HK-2 (cell line): Measurements from ENCODE around the gene SSMEM1.
A peak's percentile ranks its signal among the peaks of the same experiment; 100 is the strongest.
"Not testable (repeated sequence)": the region's sequence is repeated elsewhere in the genome, so short reads cannot be mapped to it uniquely, and the experiment has no call there.

Experiments used
- DNase-seq: peaks from one replicate; pipeline ENCODE4 v3.0.0-alpha.2; 2018; ENCODE audit not compliant: unreplicated experiment

Gene SSMEM1, protein sequence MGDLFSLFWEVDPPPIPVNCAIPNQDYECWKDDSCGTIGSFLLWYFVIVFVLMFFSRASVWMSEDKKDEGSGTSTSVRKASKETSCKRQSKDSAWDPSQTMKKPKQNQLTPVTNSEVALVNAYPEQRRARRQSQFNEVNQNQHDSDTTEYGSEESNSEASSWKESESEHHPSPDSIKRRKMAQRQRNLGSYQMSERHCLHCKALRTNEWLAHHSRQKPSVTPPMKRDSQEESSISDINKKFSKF

DNA sequence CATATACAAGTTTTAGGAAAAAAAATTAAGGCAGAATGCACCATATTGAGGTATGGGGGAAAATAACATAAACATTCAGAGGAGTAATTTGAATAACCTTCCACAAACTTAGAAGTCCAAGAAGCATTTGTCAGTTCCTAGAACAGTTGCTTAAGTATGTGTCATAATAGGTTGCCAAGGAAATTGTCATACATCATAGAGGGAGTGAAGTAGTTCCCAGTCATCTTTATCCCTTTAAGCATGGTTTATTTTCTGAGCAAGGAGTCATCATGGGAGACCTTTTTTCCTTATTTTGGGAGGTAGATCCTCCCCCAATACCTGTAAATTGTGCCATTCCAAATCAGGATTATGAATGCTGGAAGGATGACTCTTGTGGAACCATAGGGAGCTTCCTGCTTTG is at the start of gene SSMEM1:
SSMEM1 (plus strand) TSS at position 219 of the 400 bp plus-strand sequence; CDS start at position 270, 51 bp downstream.
- DNase-seq = no peak

DNA sequence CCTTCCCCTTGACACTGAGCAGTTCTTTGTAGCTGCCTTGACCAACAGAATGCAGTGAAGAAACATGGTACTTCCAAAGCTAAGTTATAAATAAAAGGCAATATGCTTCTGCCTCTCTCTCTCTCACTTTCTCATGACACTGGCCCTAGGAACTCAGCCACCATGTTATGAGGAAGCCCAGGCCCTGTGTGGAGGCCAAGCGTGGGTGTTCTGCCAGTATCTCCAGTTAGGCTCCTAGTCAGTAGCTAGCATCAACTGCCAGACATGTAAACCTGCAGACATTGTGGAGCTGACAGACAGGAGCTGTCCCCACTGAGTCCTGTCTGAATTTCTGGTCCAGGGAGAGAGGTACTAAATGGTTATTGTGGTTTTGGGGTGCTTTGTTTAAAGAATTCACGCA is 47.6 kb upstream of the SSMEM1 start:
- DNase-seq = no peak

DNA sequence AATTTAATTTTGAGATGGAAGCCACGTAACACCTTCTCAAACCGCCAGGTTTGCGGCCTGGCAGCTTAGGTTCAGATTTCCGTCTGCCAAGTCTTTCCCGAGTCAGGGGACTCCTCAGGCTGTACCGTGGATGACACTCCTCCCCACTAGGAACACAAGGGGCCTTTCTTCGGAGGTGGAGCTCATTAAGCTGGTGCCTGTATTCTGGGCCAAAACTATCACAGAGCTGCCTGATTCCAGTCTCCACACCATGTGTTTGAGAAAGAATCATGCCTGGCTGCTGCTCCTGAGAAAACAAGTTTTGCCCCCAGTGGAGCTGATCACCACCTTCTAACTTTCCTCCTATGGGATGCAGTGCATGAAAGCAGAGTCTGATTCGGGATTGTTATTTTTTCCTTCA is 47.2 kb upstream of the SSMEM1 start:
- DNase-seq = no peak

DNA sequence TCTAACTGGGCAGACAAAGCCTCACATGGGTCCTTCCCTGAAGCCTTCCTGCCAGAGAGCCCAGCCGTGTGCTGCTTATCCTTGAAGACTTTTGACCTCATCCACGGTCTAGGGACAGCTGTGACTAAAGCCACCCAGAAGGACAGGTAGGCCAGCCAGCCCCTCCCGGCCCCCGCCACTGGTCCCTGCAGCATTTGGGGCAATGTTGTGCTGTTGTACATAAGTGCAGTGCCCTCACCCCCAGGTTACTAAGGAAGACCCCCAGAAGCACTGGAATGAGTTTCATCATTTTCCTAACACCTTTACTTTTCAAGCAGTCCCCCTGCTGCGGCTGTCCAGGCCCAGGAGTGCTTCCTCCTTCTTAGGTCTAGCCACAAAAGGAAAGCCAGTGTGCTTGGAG is 45.5 kb upstream of the SSMEM1 start:
- DNase-seq = no peak

GRCh38 chr7:130174237-130174959 is 33.3 kb upstream of the SSMEM1 start:
- no peak for DNase-seq

- DNase-seq = no peak
Observed at GRCh38 chr7:130178251-130178650, 29.4 kb upstream of the SSMEM1 start.

GRCh38 chr7:130179631-130180030 is 28.0 kb upstream of the SSMEM1 start:
- DNase-seq = no peak

DNA sequence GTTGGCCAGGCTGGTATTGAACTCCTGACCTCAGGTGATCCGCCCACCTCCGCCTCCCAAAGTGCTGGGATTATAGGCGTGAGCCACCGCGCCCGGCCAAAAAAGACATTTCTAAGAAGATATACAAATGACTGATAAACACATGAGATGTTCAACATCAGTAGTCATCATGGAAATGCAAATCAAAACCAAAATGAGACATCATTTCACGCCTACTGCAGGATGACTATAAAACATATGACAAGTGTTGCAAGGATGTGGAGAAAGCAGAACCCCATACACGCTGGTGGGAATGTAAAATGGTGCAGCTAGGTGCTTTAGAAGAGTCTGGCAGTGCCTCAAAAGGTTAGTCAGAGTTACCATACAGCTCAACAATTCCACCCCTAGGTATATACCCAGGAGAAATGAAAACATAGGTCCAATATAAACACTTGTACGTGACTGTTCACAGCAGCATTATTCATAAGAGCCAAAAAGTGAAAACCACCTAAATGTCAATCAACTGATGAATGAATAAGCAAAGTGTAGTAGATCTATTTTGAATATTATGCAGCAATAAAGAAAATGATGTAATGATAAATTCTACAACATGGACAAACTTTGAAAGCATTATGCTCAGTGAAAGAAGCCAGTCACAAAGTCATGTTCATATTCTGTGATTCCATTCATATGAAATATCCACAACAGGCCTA is 26.9 kb upstream of the SSMEM1 start:
- no peak for DNase-seq

DNA sequence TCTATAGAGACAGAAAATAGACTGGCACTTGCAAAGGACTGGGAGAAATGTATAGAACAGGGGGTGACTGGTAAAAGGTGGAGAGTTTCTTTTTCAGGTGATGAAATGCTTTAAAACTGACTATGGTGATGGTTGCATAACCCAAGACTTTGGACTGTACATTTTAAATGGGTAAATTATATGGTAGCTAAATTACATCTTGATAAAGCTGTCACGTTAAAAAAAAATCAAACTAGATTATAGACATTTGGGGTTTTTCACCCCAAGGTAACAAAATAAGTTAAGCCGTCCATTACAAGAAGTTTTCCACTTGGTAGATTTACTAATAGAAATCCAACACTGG is 26.4 kb upstream of the SSMEM1 start:
- no peak for DNase-seq

GRCh38 chr7:130182990-130183389 is 24.7 kb upstream of the SSMEM1 start:
- no peak for DNase-seq

GRCh38 chr7:130184349-130184748 is 23.3 kb upstream of the SSMEM1 start:
- not testable (repeated sequence) for DNase-seq

DNA sequence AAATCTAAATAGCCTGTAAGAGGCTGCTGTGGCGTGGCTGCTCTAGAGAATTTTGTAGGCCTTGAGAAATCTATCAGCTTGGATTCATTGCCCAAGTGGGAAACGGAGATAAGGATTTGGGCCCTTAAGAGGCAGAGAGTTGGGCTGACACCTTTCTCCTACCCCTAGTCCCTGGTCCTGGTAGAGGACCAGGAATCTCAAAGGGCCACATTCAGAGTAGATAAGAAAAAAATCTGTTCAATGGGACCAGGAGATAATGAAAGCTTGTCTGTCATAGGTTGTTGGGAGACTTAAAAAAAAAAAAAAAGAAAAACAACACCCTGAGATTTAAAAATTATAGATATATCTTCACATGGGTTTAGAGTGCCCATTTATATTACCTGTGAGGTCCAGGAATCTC is 20.3 kb upstream of the SSMEM1 start:
- no peak for DNase-seq

GRCh38 chr7:130189343-130189742 is 18.3 kb upstream of the SSMEM1 start:
- DNase-seq = no peak

- no peak for DNase-seq
Observed at GRCh38 chr7:130191791-130192190, 15.9 kb upstream of the SSMEM1 start.

DNA sequence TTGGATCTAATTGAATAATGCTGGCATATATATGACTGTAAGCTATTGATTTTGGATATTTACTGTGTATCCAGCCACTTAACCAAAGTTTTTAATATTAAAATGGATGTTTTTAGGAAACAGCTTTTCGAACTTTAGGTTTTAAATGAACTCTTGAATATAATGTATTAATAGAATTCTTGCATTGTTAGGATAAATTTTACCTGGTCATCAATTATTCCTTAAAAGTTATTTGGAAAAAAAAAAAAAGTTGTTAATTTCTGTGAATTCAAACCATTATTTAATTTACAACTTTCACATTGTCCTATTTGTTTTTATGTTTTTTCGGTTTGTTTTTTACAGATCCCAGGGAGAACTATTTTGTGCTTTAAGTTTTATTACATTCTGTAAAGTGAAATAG is 12.3 kb upstream of the SSMEM1 start:
- no peak for DNase-seq

DNA sequence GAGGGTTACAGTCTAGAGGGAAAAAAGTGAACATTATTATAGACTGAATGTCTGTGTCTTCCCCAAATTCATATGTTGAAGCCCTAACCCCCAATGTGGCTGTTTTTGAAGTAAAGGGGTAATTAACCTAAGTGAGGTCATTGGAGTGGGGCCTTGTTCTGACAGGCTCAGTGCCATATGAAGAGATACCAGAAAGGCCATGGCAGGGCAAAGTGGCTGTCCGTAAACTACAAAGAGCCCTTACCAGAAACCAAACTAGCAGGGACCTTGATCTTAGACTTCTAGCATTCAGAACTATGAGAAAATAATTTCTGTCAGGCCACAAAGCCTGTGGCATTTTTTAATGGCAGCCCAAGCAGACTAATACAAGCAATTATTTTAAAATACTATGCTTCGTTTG is 11.2 kb upstream of the SSMEM1 start:
- DNase-seq = no peak

DNA sequence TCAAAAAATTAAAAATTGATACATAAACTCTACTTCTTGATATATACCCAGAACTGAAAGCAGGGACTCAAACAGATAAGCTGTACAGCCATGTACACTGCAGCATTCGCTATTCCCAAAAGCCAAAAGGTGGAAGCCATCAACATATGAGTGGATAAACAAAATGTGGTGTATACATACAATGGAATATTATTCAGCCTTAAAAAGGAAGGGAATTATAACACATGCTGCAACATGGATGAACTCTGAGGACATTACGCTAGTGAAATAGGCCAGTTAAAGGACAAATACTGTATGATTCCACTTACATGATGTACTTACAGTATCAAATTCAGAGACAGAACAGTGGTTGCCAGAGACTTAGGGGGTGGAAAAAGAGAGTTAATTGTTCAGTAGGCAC is 10.6 kb upstream of the SSMEM1 start:
- DNase-seq = no peak

DNA sequence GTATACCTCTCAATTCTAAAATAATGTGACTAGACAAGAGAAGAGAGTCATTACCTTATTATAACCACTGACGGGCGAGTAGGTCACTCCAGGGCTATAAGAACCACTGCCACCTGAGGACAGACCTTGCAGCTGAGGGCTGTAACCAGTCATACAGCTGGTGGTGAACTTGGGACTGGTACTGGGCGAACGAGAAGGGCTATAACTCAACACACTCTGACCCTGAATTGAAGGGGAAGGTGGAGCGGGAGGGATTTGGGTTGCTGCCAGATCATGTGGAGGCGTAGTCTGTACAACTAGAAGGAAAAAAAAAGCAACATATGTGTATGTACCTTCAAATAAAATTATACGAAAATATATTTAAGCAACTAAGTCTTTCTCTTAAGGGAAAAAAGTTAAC is 5.9 kb upstream of the SSMEM1 start:
- DNase-seq = no peak

- peak; percentile 98 for DNase-seq
Observed at GRCh38 chr7:130205084-130205947, 2.3 kb upstream of the SSMEM1 start, which contains the start of gene TMEM209. Gene TMEM209, minus strand, starts transcription at chr7:130205406. Its CDS starts 31 bp downstream, at chr7:130205375.

GRCh38 chr7:130207033-130207432 is 627 bp upstream of the SSMEM1 start:
- DNase-seq = no peak

DNA sequence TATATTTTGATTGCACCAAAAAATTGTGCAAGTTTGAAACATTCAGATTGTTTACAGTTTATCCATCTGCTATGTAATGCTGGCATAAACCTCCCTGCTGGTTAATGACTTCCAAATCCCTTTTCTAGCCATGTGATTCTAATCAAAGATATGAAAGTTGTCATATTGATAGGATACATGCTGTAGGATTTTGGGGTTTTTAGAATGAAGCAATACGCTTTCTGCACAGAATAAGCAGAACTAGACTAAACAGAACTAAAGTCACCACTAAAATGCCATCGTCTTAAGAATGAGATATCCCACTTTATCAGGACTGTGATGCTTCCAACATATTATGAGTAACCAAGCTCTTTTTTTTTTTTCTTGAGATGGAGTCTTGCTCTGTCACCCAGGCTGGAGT is 856 bp downstream of the SSMEM1 start:
- DNase-seq = no peak
